H1 (cell line): ENCODE data around the gene BIN1. TPM values are rescaled to one million over a fixed set of nuclear protein-coding genes. Genes with fewer than 3 reads are reported as not detected.

Source experiments
- CTCF ChIA-PET: fragments of 300-600 bp; sonication (Branson Sonifier 250); formaldehyde crosslinking; loops from one replicate; lab custom pipeline; 2021; ENCODE audit not compliant: partially characterized antibody; lab: Charles Lee
- POLR2A ChIA-PET: fragments of 300-600 bp; sonication (Branson Sonifier 250); formaldehyde crosslinking; loops from one replicate; lab custom pipeline; 2021; ENCODE audit warnings: inconsistent platforms; ENCODE audit not compliant: partially characterized antibody; lab: Charles Lee
- DNase-seq, 2 experiments: peaks; one replicate each; pipeline versions ENCODE4 v3.0.0 to v3.0.0-alpha.2; 2010 to 2022; ENCODE audit warnings: low spot score in 2 of 2, low read depth in 1 of 2, mixed read lengths in 1 of 2
- FAIRE-seq: peaks from 2 replicates; lab custom pipeline; 2011; peaks lifted over from hg19 to GRCh38; lab: Jason Lieb, UNC
- H2AFZ ChIP-seq: 2 replicates; pipeline ENCODE4 v1.8.1; 2012; ENCODE audit warnings: low read length, inconsistent platforms
- H2AK5ac ChIP-seq: 2 replicates; pipeline ENCODE4 v1.6.1; 2013; ENCODE audit warnings: low read depth, low read length
- H2BK120ac ChIP-seq: replicated peaks from 2 replicates; pipeline ENCODE3; 2013; ENCODE audit warnings: low read depth, low read length, inconsistent platforms
- H2BK12ac ChIP-seq: 2 replicates; pipeline ENCODE4 v1.6.1; 2013; ENCODE audit warnings: low read depth, low read length
- H2BK15ac ChIP-seq: 2 replicates; pipeline ENCODE4 v1.6.1; 2013; ENCODE audit warnings: low read length
- H2BK20ac ChIP-seq: 2 replicates; pipeline ENCODE4 v1.6.1; 2013; ENCODE audit warnings: low read length
- H2BK5ac ChIP-seq: 2 replicates; pipeline ENCODE4 v1.6.1; 2013; ENCODE audit warnings: low read depth, low read length
- H3K14ac ChIP-seq: 2 replicates; pipeline ENCODE4 v1.6.1; 2013; ENCODE audit warnings: inconsistent platforms; ENCODE audit not compliant: insufficient read length
- H3K18ac ChIP-seq: 2 replicates; pipeline ENCODE4 v1.6.1; 2013; ENCODE audit warnings: low read length; ENCODE audit errors: extremely low read depth
- H3K23ac ChIP-seq: 2 replicates; pipeline ENCODE4 v1.6.1; 2013; ENCODE audit warnings: inconsistent platforms; ENCODE audit not compliant: insufficient read length
- H3K23me2 ChIP-seq: 2 replicates; pipeline ENCODE4 v1.6.1; 2013; ENCODE audit warnings: low read depth, low read length
- H3K27ac ChIP-seq: 2 replicates; pipeline ENCODE4 v1.6.1; 2011; ENCODE audit warnings: low read depth, low read length, inconsistent platforms
- H3K27me3 ChIP-seq, 4 experiments: replicated peaks in 1 of 4; 1 replicate in 1 of 4; 2 replicates in 3 of 4; pipeline versions ENCODE4 v1.6.1 to v1.8.1; 2011 to 2013; ENCODE audit warnings: low read length in 3 of 4, mild to moderate bottlenecking in 3 of 4, inconsistent platforms in 2 of 4, mixed read lengths in 2 of 4, moderate library complexity in 1 of 4; ENCODE audit not compliant: control insufficient read depth in 3 of 4, insufficient read depth in 3 of 4; ENCODE audit errors: extremely low read depth in 1 of 4
- H3K36me3 ChIP-seq, 4 experiments: 2 replicates each; pipeline versions ENCODE4 v1.6.1 to v1.8.1; 2011 to 2013; ENCODE audit warnings: mild to moderate bottlenecking in 4 of 4, low read length in 3 of 4, moderate library complexity in 2 of 4, control low read depth in 1 of 4, inconsistent platforms in 1 of 4; ENCODE audit not compliant: insufficient read depth in 4 of 4, control insufficient read depth in 2 of 4
- H3K4ac ChIP-seq: replicated peaks from 2 replicates; pipeline ENCODE3; 2013; ENCODE audit warnings: low read length, low read depth, mixed read lengths, inconsistent platforms; ENCODE audit not compliant: insufficient read length
- H3K4me1 ChIP-seq, 4 experiments: replicated peaks in 1 of 4; 1 replicate in 1 of 4; 2 replicates in 3 of 4; pipeline versions ENCODE4 v1.6.1 to v1.8.1; 2011 to 2013; ENCODE audit warnings: low read length in 3 of 4, inconsistent platforms in 2 of 4, mixed read lengths in 1 of 4; ENCODE audit not compliant: insufficient read depth in 4 of 4, control insufficient read depth in 3 of 4
- H3K4me2 ChIP-seq, 2 experiments: 2 replicates each; pipeline versions ENCODE4 v1.6.1 to v1.8.1; 2011 to 2013; ENCODE audit warnings: low read depth in 2 of 2, low read length in 2 of 2, control low read depth in 1 of 2, inconsistent platforms in 1 of 2, mild to moderate bottlenecking in 1 of 2; ENCODE audit not compliant: insufficient read depth in 1 of 2
- H3K4me3 ChIP-seq, 4 experiments: fragments of 200-600, 300-600 bp in 1 of 4; sonication (generic), shearing (Covaris generic), sonication (Bioruptor Twin) in 1 of 4; 2 replicates each; pipeline versions ENCODE4 v1.5.1 to v1.8.1; 2011 to 2016; ENCODE audit warnings: low read length in 4 of 4, low read depth in 3 of 4, control low read depth in 2 of 4, inconsistent platforms in 2 of 4, mild to moderate bottlenecking in 2 of 4, mixed read lengths in 1 of 4, moderate library complexity in 1 of 4; ENCODE audit not compliant: insufficient read depth in 2 of 4; ENCODE audit errors: extremely low read depth in 1 of 4
- H3K56ac ChIP-seq: replicated peaks from 2 replicates; pipeline ENCODE3; 2013; ENCODE audit warnings: low read depth, mild to moderate bottlenecking, mixed read lengths, low read length, inconsistent platforms; ENCODE audit not compliant: insufficient read length
- H3K79me1 ChIP-seq: 2 replicates; pipeline ENCODE4 v1.6.1; 2013; ENCODE audit warnings: low read depth, low read length, control low read depth
- H3K79me2 ChIP-seq, 2 experiments: 2 replicates each; pipeline versions ENCODE4 v1.6.1 to v1.8.1; 2012 to 2013; ENCODE audit warnings: low read length in 2 of 2, mild to moderate bottlenecking in 2 of 2, inconsistent platforms in 1 of 2; ENCODE audit not compliant: insufficient read depth in 2 of 2, control insufficient read depth in 1 of 2
- H3K9ac ChIP-seq, 4 experiments: replicated peaks in 1 of 4; 1 replicate in 1 of 4; 2 replicates in 3 of 4; pipeline versions ENCODE4 v1.6.1 to v1.8.1; 2011 to 2013; ENCODE audit warnings: low read depth in 3 of 4, low read length in 3 of 4, control low read depth in 2 of 4, mild to moderate bottlenecking in 2 of 4, moderate library complexity in 2 of 4, inconsistent platforms in 1 of 4; ENCODE audit errors: extremely low read depth in 1 of 4
- H3K9me3 ChIP-seq, 2 experiments: 2 replicates each; pipeline versions ENCODE4 v1.6.1 to v1.8.1; 2012 to 2013; ENCODE audit warnings: mild to moderate bottlenecking in 2 of 2, moderate library complexity in 2 of 2, control low read depth in 1 of 2, inconsistent platforms in 1 of 2, low read depth in 1 of 2, low read length in 1 of 2, mixed read lengths in 1 of 2; ENCODE audit not compliant: insufficient read depth in 2 of 2
- H4K20me1 ChIP-seq, 2 experiments: replicated peaks in 1 of 2; 2 replicates each; pipeline versions ENCODE3 to v1.8.1; 2011 to 2013; ENCODE audit warnings: inconsistent platforms in 2 of 2, low read length in 2 of 2, mild to moderate bottlenecking in 1 of 2; ENCODE audit not compliant: insufficient read depth in 2 of 2, control insufficient read depth in 1 of 2
- H4K5ac ChIP-seq: 2 replicates; pipeline ENCODE4 v1.6.1; 2013; ENCODE audit warnings: low read length, low read depth, mixed read lengths, inconsistent platforms; ENCODE audit not compliant: insufficient read length
- H4K8ac ChIP-seq: 2 replicates; pipeline ENCODE4 v1.8.0; 2013; ENCODE audit warnings: mild to moderate bottlenecking, moderate library complexity, low read length, inconsistent platforms; ENCODE audit not compliant: insufficient read depth; ENCODE audit errors: extremely low read depth
- H4K91ac ChIP-seq: replicated peaks from 2 replicates; pipeline ENCODE3; 2013; ENCODE audit warnings: low read length, mixed read lengths, inconsistent platforms; ENCODE audit not compliant: insufficient read length
- TAF1 ChIP-seq: IDR thresholded peaks from 2 replicates; pipeline ENCODE4 v1.6.1; 2011; ENCODE audit warnings: mild to moderate bottlenecking, low read depth, low read length
- TEAD4 ChIP-seq: IDR thresholded peaks from 2 replicates; pipeline ENCODE4 v1.6.1; 2012; ENCODE audit warnings: low read depth, low read length, inconsistent platforms, mixed read lengths
- WGBS, 2 experiments: shearing (Covaris generic) in 1 of 2; methylation state at CpG; one replicate each; pipeline versions ENCODE4 v1.1.6 to v1.1.7; 2013 to 2015; ENCODE audit warnings: low lambda C conversion rate in 2 of 2, mixed read lengths in 2 of 2, inconsistent platforms in 1 of 2, low coverage in 1 of 2, missing lambda C conversion rate in 1 of 2; ENCODE audit not compliant: insufficient replicate concordance in 2 of 2, insufficient coverage in 1 of 2, insufficient read length in 1 of 2; ENCODE audit errors: extremely low coverage in 1 of 2, missing lambda C conversion rate in 1 of 2; 5-methylcytosine and 5-hydroxymethylcytosine counted together
- polyA plus RNA-seq, 7 experiments: library from polyadenylated mRNA; depleted of rRNA in 3 of 7; stranded (reverse) in 5 of 7; unstranded in 2 of 7; fragments of >200 nt in 5 of 7; fragments of 200-250 nt in 2 of 7; gene quantifications; 1 replicate in 5 of 7; 2 replicates in 1 of 7; 4 replicates in 1 of 7; pipeline versions ENCODE4 v1.2.1 to v1.2.3, GENCODE V29; 2011 to 2013; ENCODE audit warnings: missing spikeins in 2 of 7, mixed read lengths in 2 of 7
- total RNA-seq: library from RNA; stranded (reverse); fragmentation: NEBNext Ultra II Directional; extraction: Animal tissue kit (Norgen Biotek cat#: 25700); gene quantifications from 2 replicates; pipeline ENCODE4 v1.2.1, GENCODE V29; 2021

BIN1 gene
- total and polyA plus RNA-seq, 2 of the 8 experiments (the other 6 are each of a cell fraction or from before 2014, with no cell fraction given), result 23.6 to 35.6 TPM

DNA sequence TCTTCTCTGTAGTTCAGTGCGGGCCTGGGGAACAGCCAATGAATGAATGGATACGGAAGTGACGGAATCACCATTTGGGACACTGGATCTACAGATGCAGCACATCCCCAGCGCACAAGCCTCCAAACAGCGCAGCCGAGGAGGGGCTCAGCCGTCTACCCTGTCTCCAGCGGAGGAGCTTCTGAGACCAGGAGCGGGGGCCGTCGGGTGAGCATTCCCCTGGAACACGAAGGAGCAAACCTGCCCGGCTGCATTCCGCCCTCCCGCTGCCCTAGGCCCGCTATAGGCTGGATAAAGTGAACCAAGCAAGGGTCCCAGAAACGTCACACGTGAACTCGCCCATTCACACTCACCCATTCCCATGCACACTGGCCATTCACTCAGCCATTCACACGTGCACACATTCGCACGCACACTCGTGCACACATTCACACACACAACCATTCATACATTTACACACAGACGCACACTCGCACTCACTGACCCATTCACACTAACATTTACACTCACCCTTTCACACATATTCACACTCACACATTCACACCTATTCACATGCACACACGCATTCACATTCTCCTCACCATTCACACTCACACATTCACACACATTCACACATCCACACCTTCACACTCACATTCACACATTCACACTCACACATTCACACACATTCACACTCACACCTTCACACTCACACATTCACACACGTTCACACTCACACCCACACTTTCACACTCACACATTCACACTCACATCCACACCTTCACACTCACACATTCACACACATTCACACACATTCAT lies 63.4 kb downstream of the BIN1 start:
- H4K91ac ChIP-seq, result peak overlapping the region; percentile 44
- H3K27me3 ChIP-seq, result no peaks in the 10 kb centered on the region
- ChIA-PET CTCF (interaction anchor here (0.8 to 3.1 kb wide), 6 partner anchors 8 to 161 kb away, joined by 3 to 17 read pairs (median 4); no protein-coding TSS in a partner anchor), POLR2A (no interaction called here)
- H3K4me3 ChIP-seq, result no peak overlapping the region
- WGBS, 2 experiments, result 89 to 100% methylated on average over 3 to 27 of the region's 27 CpGs
- peaks cover 10% of the 10 kb centered on the region for H3K23me2 ChIP-seq
- peak overlapping the region; percentile 55 for H3K23ac ChIP-seq
- peaks cover 0 to 9% of the 10 kb centered on the region in 2 experiments for H4K20me1 ChIP-seq
- H2AFZ ChIP-seq, result no peak overlapping the region
- H3K36me3 ChIP-seq, result no peaks in the 10 kb centered on the region; a peak in 1 of 8 replicates
- DNase-seq (peak in 1 of 2 experiments; percentile 43), FAIRE-seq (peak; percentile 13)
- H3K27ac ChIP-seq, result no peak overlapping the region
- peak overlapping the region; percentile 73 for H2BK5ac ChIP-seq
- no peaks in the 10 kb centered on the region for H3K79me2 ChIP-seq
- peak overlapping the region; percentile 74 for H3K4ac ChIP-seq
- no peak for TF ChIP-seq TAF1
- peak; percentile 63; the same call in 1 of the 2 replicates for TF ChIP-seq TEAD4
- H4K8ac ChIP-seq, result no peak overlapping the region; the same call in 1 of the 2 replicates
- H4K5ac ChIP-seq, result no peak overlapping the region
- no peak overlapping the region for H2BK120ac ChIP-seq
- no peak overlapping the region for H3K18ac ChIP-seq
- 0 out of 2 replicates have a peak overlapping the region, but pooled peaks have one; percentile 66 for H2BK15ac ChIP-seq
- H3K9me3 ChIP-seq, result peaks cover 0 to 3% of the 10 kb centered on the region in 2 experiments; a peak in 3 of 4 replicates
- H2BK12ac ChIP-seq, result peak overlapping the region; percentile 63; the same call in 1 of the 2 replicates
- H2BK20ac ChIP-seq, result peak overlapping the region; percentile 62; the same call in 1 of the 2 replicates
- H3K4me1 ChIP-seq, result peaks cover 0 to 6% (median 0%) of the 10 kb centered on the region in 4 experiments; a peak in 3 of 7 replicates
- H2AK5ac ChIP-seq, result peak overlapping the region; percentile 98; the same call in 1 of the 2 replicates
- H3K9ac ChIP-seq, result no peak overlapping the region
- H3K79me1 ChIP-seq, result no peaks in the 10 kb centered on the region; the same call in 1 of the 2 replicates
- peak overlapping the region; percentile 84 for H3K56ac ChIP-seq
- peak overlapping the region in 1 of 2 experiments; percentile 39; a peak in 1 of 4 replicates for H3K4me2 ChIP-seq
- no peak overlapping the region for H3K14ac ChIP-seq
